ENCODE measurements around the gene USP36.

USP36 gene

DNA sequence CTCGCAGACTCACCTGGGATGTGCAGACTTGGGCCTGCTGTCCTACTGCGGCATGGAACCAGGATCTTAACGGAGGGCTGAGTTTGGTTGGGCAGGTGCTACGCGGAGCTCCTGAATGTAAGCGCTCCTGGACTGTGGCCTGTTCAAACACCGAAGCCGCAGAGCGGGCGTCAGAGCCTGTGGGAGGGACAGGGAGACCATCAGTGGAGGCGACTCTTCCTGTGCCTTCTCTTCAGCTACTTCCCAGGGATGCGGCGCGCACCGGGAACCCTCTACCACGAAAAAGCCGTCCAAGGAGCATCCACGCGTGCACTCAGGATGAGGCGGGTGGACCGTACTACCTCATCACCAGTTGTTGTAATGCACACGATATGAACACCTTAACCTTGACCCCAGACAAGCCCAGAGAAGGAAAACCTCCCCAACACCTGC lies 2.0 kb downstream of the USP36 start:
- no peak for DNase-seq (ENCODE audit: low read depth)

GRCh38 chr17:78836420-78837021 lies 4.1 kb downstream of the USP36 start:
- no peak for DNase-seq (ENCODE audit: low read depth)

DNA sequence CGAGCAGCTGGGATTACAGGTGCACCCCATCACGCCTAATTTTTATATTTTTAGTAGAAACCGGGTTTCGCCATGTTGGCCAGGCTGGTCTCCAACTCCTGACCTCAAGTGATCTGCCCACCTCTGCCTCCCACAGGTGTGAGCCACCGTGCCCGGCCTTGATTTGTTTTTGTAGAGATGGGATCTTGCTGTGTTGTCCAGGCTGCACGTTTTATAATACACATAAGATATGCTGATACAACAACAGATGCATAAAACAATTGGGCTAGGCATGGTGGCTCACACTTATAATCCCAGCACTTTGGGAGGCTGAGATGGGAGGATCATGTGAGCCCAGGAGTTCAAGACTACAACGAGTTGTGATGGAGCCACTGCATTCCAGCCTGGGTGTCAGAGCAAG lies 6.0 kb downstream of the USP36 start:
- DNase-seq (ENCODE audit: low read depth) = no peak

DNA sequence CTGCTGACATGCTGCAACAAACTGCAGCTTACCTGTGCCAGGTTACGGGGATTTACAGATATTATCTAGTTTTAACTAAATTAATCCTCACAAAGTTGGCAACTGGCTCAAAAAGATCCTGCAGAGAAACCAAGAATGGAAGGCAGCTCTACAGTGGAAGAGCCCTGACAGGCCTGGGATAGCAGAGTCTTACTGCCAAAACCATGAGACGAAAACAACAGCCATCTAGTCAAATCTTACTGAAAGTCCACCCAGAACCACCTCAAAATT lies 8.1 kb downstream of the USP36 start:
- DNase-seq (ENCODE audit: low read depth) = no peak

GRCh38 chr17:78831688-78832540 lies 8.7 kb downstream of the USP36 start:
- DNase-seq (ENCODE audit: low read depth) = no peak

DNA sequence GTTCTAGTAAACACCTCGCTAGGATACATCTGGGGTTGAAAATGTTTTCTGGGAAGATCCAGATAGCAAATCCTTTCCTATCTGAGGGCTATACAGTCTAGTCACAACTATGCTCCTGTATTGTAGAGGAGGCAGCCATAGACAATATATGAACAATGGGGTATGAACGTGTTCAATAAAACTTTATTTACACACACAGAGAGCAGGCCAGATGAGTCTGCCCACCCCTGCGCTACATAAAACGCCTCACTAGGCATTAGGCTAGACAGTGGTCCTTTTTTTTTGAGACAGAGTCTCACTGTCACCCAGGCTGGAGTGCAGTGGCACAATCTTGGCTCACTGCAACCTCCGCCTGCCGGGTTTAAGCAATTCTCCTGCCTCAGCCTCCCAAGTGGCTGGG lies 11.1 kb downstream of the USP36 start:
- no peak for DNase-seq (ENCODE audit: low read depth)

GRCh38 chr17:78828470-78829185 lies 12.0 kb downstream of the USP36 start:
- peak; percentile 90 for DNase-seq (ENCODE audit: low read depth)

- no peak for DNase-seq (ENCODE audit: low read depth)
These were observed 13.6 kb downstream of the USP36 start for GRCh38 chr17:78826836-78827509.

- DNase-seq (ENCODE audit: low read depth) = peak; percentile 82
These were observed 14.2 kb downstream of the USP36 start for GRCh38 chr17:78826421-78826820.

GRCh38 chr17:78825696-78826095 lies 14.9 kb downstream of the USP36 start:
- DNase-seq (ENCODE audit: low read depth) = no peak

GRCh38 chr17:78824240-78824639 lies 16.4 kb downstream of the USP36 start:
- no peak for DNase-seq (ENCODE audit: low read depth)

DNA sequence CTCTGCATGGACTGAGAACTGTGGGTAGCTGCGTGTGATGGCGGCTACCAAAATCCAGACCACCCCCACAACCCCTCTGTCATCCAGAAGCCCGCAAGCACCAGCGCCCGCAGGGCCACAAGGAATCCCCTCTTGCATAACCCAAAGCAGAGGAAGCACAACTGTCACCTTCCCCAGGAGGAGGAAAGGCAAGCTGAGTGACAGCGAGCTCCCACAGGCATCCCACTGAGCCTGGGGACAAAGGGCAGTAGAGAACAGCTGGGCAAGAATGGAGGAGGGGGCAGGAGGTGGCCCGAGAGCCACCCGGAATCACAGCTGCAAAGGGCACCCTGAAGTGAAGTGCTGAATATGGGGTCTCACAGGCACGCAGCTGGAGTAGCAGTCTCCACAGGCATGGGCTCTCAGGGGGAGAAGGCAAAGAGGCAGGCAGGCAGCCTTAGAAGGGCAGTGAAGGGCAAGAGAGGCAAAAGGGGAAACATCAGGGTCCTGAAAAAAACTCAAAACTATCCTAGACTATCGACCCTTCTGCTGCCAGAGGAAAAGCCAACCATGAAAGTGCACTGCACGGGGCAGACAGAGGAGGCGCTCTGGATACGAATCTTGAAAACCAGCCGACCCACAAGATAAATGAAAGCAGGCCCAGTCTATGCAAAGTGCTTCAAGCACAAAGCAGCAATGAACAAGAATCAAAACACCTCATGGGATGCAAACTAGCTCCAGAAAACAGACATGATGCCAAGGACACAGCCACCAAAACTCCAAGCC lies 17.1 kb downstream of the USP36 start:
- DNase-seq (ENCODE audit: low read depth) = no peak

GRCh38 chr17:78822552-78822951 lies 18.1 kb downstream of the USP36 start:
- DNase-seq (ENCODE audit: low read depth) = peak; percentile 98

DNA sequence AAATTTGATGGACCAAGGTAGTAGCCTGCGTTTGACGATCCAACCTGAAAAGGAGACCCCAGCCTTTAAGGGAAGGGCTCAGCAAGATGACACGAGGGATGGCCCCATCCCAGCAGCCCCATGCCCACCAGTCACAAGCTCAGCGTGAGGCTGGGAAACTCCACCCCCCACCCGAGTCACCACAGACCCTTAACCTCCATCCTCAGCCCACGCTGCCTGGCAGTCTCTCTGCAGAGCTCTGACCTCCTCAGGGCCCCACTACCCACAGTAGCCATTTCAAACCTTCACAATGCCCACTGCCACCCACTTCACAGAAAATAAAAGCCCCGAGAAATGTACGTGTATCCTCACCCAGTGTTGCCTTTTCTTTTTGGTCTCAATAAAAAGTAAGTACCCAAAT lies 18.7 kb downstream of the USP36 start:
- DNase-seq (ENCODE audit: low read depth) = no peak

GRCh38 chr17:78820841-78821240 lies 19.8 kb downstream of the USP36 start:
- DNase-seq (ENCODE audit: low read depth) = no peak

- no peak for DNase-seq (ENCODE audit: low read depth)
These were observed 20.5 kb downstream of the USP36 start for GRCh38 chr17:78819806-78820792.

DNA sequence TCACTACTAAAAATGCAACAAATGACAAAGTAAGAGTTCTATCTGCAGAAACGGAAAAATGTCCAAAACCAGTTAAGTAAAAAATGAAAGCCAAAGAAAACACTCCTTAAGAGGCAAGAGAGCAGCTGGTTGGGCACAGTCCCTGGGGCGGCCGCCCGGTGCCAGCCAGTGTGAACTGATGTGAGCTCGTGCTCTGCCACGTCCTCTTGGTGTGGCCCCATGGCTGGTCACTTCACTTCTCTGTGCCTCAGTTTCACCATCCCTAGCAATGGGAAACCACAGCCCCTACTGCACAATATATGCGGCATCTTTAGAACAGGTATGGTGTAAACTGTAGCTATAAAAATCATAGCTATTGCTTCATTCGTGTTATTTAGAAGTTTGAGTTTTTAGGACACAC lies 21.2 kb downstream of the USP36 start:
- DNase-seq (ENCODE audit: low read depth) = no peak

- DNase-seq (ENCODE audit: low read depth) = no peak
These were observed 21.7 kb downstream of the USP36 start for GRCh38 chr17:78818932-78819331.

DNA sequence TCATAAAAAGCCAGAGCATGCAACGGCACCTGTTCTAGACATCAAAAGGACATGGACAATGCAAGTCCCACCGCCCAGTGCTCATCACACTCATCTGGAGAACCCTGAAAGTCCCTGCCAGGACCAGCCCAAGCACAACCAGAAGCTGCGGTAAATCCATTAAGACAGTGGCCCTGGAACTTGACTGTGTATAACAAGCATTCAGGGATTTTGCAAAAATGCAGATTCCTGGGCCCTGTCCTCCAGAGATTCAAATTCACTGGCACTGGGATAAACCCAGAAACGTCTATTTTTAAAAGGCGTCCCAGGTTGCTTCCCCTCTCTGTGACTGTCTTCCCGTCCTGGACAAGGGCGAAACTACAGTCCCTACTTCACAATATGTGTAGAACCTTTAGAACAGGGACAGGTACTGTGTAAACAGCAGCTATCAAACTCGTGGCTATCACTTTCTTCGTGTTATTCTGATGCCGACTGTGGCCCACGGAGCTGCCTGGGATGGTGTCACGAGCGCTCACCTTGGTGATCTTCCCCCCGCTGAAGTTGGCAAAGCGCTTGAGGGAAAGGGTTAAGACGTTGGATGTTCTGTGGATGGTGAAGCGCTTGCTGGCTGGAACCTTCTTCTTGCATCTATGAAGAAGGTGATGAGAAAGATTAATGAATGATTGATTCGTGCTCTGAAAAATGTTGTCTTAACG lies 22.3 kb downstream of the USP36 start:
- DNase-seq (ENCODE audit: low read depth) = no peak

DNA sequence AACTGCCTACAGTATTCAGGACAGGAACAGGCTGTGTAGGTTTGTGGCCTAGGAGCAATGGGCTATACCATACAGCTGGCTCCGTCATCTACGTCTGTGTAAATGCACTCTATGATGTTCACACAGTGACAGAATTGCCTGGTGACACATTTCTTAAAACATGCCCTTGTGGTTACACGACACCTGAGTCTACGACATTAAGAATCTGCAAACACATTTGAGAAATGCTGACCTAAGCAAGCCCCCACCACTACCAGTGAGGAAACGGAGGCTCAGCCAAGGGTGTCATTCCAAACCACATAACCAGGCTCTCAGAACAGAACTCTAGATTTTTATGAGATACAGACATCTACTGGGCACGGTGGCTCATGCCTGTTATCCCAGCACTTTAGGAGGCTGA lies 23.5 kb downstream of the USP36 start:
- DNase-seq (ENCODE audit: low read depth) = no peak

Data from iris pigment epithelial cell (primary cell).